ENCODE data around the gene SPINT4. TPM values are rescaled to one million over a fixed set of nuclear protein-coding genes. Genes with fewer than 3 reads are reported as not detected.
"Not testable (repeated sequence)": the region's sequence is repeated elsewhere in the genome, so short reads cannot be mapped to it uniquely, and the experiment has no call there.

Gene SPINT4
- total RNA-seq, 1 experiment from 2014 or later: not detected

- ATAC-seq: no peak
- CTCF ChIA-PET: no interaction called here
- H3K9me2 ChIP-seq (replicated peaks; ENCODE audit: low read length): no peaks in the 10 kb centered on the region
These were observed 21.0 kb upstream of the SPINT4 start for GRCh38 chr20:45701104-45701503.

DNA sequence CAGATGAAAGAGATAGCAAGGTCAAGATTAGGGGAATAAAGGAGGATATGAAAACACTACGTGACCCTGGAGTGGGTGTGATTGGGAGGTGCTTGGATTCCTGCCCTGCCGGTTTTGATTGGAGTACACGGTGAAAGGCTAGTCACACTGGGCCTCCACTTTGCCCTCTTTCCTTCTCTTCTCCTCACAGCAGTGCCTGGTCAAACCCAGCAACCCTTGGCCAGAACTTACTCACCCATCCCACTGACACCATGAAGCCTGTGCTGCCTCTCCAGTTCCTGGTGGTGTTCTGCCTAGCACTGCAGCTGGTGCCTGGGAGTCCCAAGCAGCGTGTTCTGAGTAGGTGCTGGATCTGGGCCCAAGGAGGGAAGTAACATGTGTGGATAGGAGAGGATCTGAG lies 20.3 kb upstream of the SPINT4 start, which contains the start of gene WFDC13:
Gene WFDC13, plus strand, starts transcription at position 166 of the 400 bp plus-strand sequence. Its CDS starts 86 bp downstream, at position 252.
- DNase-seq: no peak
- H3K9me3 ChIP-seq (ENCODE audit: low read length): no peaks in the 10 kb centered on the region
- no peaks in the 10 kb centered on the region for H3F3A ChIP-seq (ENCODE audit: low read length, unreplicated experiment)
- no peak within 1 kb of the TSS for H3K9ac ChIP-seq (ENCODE audit: low read length)
- peaks cover 1% of the 10 kb centered on the region; the same call in 1 of the 2 replicates for H3K4me1 ChIP-seq (ENCODE audit: insufficient read depth, low read length)
- CTCF ChIA-PET: no interaction called here
- TF ChIP-seq EZH2phosphoT487 (IDR thresholded peaks at IDR 0.05; ENCODE audit: borderline replicate concordance, low read length): no peak
- TF ChIP-seq CTCF (conservative IDR thresholded peaks at IDR 0.05; ENCODE audit: low read depth, low read length): no peak
- TF ChIP-seq EZH2 (IDR thresholded peaks at IDR 0.05; ENCODE audit: low read length, unreplicated experiment): no peak
- intact Hi-C loops (cut with micrococcal nuclease): no loop called here
- no peak for ATAC-seq
- 0 out of 2 replicates have a peak, but pooled peaks cover 3% of the 10 kb centered on the region for H3K27me3 ChIP-seq (ENCODE audit: low read length)
- H3K27ac ChIP-seq (ENCODE audit: low read length): no peak within 1 kb of the TSS
- H3K4me2 ChIP-seq (ENCODE audit: low read length): no peak within 1 kb of the TSS
- no peaks in the 10 kb centered on the region for H3K36me3 ChIP-seq (ENCODE audit: low read depth, low read length)
- H3K79me2 ChIP-seq (ENCODE audit: low read length): no peaks in the 10 kb centered on the region
- no peak within 1 kb of the TSS for H2AFZ ChIP-seq (ENCODE audit: low read length)
- no peak within 1 kb of the TSS for H3K4me3 ChIP-seq (ENCODE audit: low read length)
- POLR2A ChIA-PET (ENCODE audit: unreplicated experiment): no interaction called here
- H3K9me2 ChIP-seq (replicated peaks; ENCODE audit: low read length): no peaks in the 10 kb centered on the region
- H4K20me1 ChIP-seq (ENCODE audit: low read length): no peaks in the 10 kb centered on the region
- BruUV-seq (replicated peaks): no TSS peak

More at GRCh38 chr20:45701104-45701503, 21.0 kb upstream of the SPINT4 start:
- H3K4me3 ChIP-seq (ENCODE audit: low read length): no peak overlapping the region
- no peak overlapping the region for H3K27ac ChIP-seq (ENCODE audit: low read length)
- POLR2A ChIA-PET (ENCODE audit: unreplicated experiment): no interaction called here
- no peaks in the 10 kb centered on the region for H3F3A ChIP-seq (ENCODE audit: low read length, unreplicated experiment)
- H3K9me3 ChIP-seq (ENCODE audit: low read length): no peaks in the 10 kb centered on the region
- no peaks in the 10 kb centered on the region for H4K20me1 ChIP-seq (ENCODE audit: low read length)
- H3K27me3 ChIP-seq (ENCODE audit: low read length): 0 out of 2 replicates have a peak, but pooled peaks cover 3% of the 10 kb centered on the region
- H3K9ac ChIP-seq (ENCODE audit: low read length): no peak overlapping the region
- H3K79me2 ChIP-seq (ENCODE audit: low read length): no peaks in the 10 kb centered on the region
- H3K4me2 ChIP-seq (ENCODE audit: low read length): no peak overlapping the region
- TF ChIP-seq EZH2phosphoT487 (IDR thresholded peaks at IDR 0.05; ENCODE audit: borderline replicate concordance, low read length) (no peak), EZH2 (IDR thresholded peaks at IDR 0.05; ENCODE audit: low read length, unreplicated experiment) (no peak), CTCF (conservative IDR thresholded peaks at IDR 0.05; ENCODE audit: low read depth, low read length) (no peak)
- no TSS peak for BruUV-seq (replicated peaks)
- H2AFZ ChIP-seq (ENCODE audit: low read length): no peak overlapping the region
- H3K36me3 ChIP-seq (ENCODE audit: low read depth, low read length): no peaks in the 10 kb centered on the region
- no peak for DNase-seq
- peaks cover 9% of the 10 kb centered on the region for H3K4me1 ChIP-seq (ENCODE audit: insufficient read depth, low read length)
- intact Hi-C loops (cut with micrococcal nuclease): no loop called here

GRCh38 chr20:45704969-45705637 lies 17.0 kb upstream of the SPINT4 start, which contains the start of gene WFDC10B:
WFDC10B (minus strand) TSS chr20:45705019; CDS start chr20:45685992, 19,027 bp downstream.
- Histone ChIP-seq H4K20me1 (ENCODE audit: low read length) (no peaks in the 10 kb centered on the region), H3K27ac (ENCODE audit: low read length) (no peak within 1 kb of the TSS), H3K9me3 (ENCODE audit: low read length) (no peaks in the 10 kb centered on the region), H3K4me3 (ENCODE audit: low read length) (no peak within 1 kb of the TSS), H3K9me2 (replicated peaks; ENCODE audit: low read length) (no peaks in the 10 kb centered on the region), H3F3A (ENCODE audit: low read length, unreplicated experiment) (no peaks in the 10 kb centered on the region), H3K4me2 (ENCODE audit: low read length) (no peak within 1 kb of the TSS), H3K9ac (ENCODE audit: low read length) (no peak within 1 kb of the TSS), H3K36me3 (ENCODE audit: low read depth, low read length) (no peaks in the 10 kb centered on the region), H3K27me3 (ENCODE audit: low read length) (0 out of 2 replicates have a peak, but pooled peaks cover 3% of the 10 kb centered on the region), H3K79me2 (ENCODE audit: low read length) (no peaks in the 10 kb centered on the region), H2AFZ (ENCODE audit: low read length) (no peak within 1 kb of the TSS), H3K4me1 (ENCODE audit: insufficient read depth, low read length) (no peaks in the 10 kb centered on the region)
- intact Hi-C loops (cut with micrococcal nuclease): no loop called here
- TF ChIP-seq EZH2phosphoT487 (IDR thresholded peaks at IDR 0.05; ENCODE audit: borderline replicate concordance, low read length) (no peak), CTCF (conservative IDR thresholded peaks at IDR 0.05; ENCODE audit: low read depth, low read length) (no peak), EZH2 (IDR thresholded peaks at IDR 0.05; ENCODE audit: low read length, unreplicated experiment) (no peak)
- no peak for DNase-seq
- BruUV-seq (replicated peaks): no TSS peak
- no peak for ATAC-seq
- ChIA-PET CTCF (no interaction called here), POLR2A (ENCODE audit: unreplicated experiment) (no interaction called here)

DNA sequence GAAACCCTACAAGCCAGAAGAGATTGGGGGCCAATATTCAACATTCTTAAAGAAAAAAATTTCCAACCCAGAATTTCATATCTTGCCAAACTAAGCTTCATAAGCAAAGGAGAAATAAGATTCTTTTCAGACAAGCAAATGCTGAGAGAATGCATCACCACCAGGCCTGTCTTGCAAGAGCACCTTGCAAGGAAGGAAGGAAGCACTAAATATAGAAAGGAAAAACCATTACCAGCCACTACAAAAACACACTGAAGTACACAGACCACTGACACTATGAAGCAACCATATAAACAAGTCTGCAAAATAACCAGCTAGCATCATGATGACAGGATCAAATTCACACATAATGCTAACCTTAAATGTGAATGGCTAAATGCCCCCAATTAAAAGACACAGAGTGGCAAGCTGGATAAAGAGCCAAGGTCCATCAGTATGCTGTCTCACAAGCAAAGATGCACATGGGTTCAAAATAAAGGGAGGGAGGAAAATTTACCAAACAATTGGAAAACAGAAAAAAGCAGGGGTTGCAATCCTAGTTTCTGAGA lies 5.9 kb upstream of the SPINT4 start:
- H3K9ac ChIP-seq (ENCODE audit: low read length); H4K20me1 ChIP-seq (ENCODE audit: low read length); H2AFZ ChIP-seq (ENCODE audit: low read length); intact Hi-C loops (cut with micrococcal nuclease); CTCF ChIA-PET; H3K9me2 ChIP-seq (replicated peaks; ENCODE audit: low read length); ATAC-seq; H3K9me3 ChIP-seq (ENCODE audit: low read length); BruUV-seq (replicated peaks); POLR2A ChIA-PET (ENCODE audit: unreplicated experiment); H3K4me1 ChIP-seq (ENCODE audit: insufficient read depth, low read length); DNase-seq; H3K27ac ChIP-seq (ENCODE audit: low read length); H3K36me3 ChIP-seq (ENCODE audit: low read depth, low read length); H3K4me3 ChIP-seq (ENCODE audit: low read length); H3F3A ChIP-seq (ENCODE audit: low read length, unreplicated experiment); H3K79me2 ChIP-seq (ENCODE audit: low read length); H3K4me2 ChIP-seq (ENCODE audit: low read length): not testable (repeated sequence)
- peaks cover 14% of the 10 kb centered on the region; the same call in 1 of the 2 replicates for H3K27me3 ChIP-seq (ENCODE audit: low read length)

All from PC-3 (cell line).